Keratinocyte (primary cell): ENCODE measurements around the gene LTF.

Experiments used
- EZH2 ChIP-seq: IDR thresholded peaks from one replicate; pipeline ENCODE4 v1.6.1; 2012; ENCODE audit warnings: inconsistent platforms, mild to moderate bottlenecking, low read length, moderate library complexity
- TF ChIP-seq, protein P1 (sequence below), 3 experiments: IDR thresholded peaks in 1 of 3; conservative IDR thresholded peaks in 1 of 3; optimal IDR thresholded peaks in 1 of 3; 2 replicates in 2 of 3; 3 replicates in 1 of 3; pipeline versions ENCODE3 to v1.5.1; 2011; ENCODE audit warnings: low read length in 3 of 3, mild to moderate bottlenecking in 3 of 3, moderate library complexity in 2 of 3, control low read depth in 1 of 3, inconsistent platforms in 1 of 3; ENCODE audit not compliant: insufficient read depth in 2 of 3; ENCODE audit errors: extremely low read depth in 1 of 3

DNA sequence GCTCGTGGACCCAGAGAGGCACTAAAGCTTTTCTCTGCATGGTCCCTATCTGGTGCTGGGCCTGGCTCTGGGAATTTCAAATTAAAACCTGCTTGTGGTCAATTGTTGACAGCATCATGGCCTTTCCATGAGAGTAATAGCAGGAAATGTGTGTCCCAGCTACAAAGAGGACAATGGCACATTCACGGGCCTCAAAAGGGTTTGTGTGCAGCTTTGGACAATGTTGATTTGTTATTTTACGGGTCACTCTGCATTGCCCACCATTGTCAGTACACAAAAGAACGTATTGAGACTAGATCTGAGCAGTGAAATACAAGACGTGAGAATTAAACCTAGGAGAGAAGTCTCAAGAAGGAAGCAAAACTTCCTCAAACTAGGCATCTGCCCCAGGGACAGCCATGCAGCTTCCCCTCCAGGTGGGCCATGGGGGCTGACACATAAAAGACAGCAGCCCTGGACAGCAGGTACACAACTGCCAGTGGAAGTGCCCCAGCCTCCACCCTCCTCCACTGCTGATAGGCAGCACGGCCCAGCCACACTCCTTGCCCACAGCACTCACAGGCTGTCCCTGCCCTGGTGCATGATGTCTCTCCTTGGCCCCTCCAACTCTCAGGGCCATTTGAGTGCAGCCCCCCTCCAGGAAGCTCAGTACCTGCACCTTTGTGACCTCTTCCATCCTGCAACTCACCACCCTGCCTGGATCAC is 15.9 kb upstream of the LTF start:
- TF ChIP-seq, protein P1, sequence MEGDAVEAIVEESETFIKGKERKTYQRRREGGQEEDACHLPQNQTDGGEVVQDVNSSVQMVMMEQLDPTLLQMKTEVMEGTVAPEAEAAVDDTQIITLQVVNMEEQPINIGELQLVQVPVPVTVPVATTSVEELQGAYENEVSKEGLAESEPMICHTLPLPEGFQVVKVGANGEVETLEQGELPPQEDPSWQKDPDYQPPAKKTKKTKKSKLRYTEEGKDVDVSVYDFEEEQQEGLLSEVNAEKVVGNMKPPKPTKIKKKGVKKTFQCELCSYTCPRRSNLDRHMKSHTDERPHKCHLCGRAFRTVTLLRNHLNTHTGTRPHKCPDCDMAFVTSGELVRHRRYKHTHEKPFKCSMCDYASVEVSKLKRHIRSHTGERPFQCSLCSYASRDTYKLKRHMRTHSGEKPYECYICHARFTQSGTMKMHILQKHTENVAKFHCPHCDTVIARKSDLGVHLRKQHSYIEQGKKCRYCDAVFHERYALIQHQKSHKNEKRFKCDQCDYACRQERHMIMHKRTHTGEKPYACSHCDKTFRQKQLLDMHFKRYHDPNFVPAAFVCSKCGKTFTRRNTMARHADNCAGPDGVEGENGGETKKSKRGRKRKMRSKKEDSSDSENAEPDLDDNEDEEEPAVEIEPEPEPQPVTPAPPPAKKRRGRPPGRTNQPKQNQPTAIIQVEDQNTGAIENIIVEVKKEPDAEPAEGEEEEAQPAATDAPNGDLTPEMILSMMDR (optimal IDR thresholded peaks at IDR 0.05 in 1 of 3, IDR thresholded peaks at IDR 0.05 in 1 of 3, conservative IDR thresholded peaks at IDR 0.05 in 1 of 3; ENCODE audit: extremely low read depth in 1 of 3, insufficient read depth in 2 of 3, low read length in 3 of 3) = no peak
- TF ChIP-seq EZH2 = no peak
